Esophagus muscularis mucosa (tissue), 3 donors: ENCODE measurements around the gene KRT8.

Source experiments
- CTCF ChIP-seq, 3 experiments: fragments of 200-600 bp in 2 of 3; fragments of 450-650 bp in 1 of 3; sonication (generic) in 2 of 3; IDR thresholded peaks; one replicate each; pipeline ENCODE4 v1.5.1; 2017 to 2019; ENCODE audit warnings: antibody characterized with exemption in 3 of 3, mild to moderate bottlenecking in 2 of 3, moderate library complexity in 1 of 3
- POLR2A ChIP-seq: fragments of 450-650 bp; IDR thresholded peaks from one replicate; pipeline ENCODE4 v1.6.1; 2017; ENCODE audit warnings: antibody characterized with exemption, moderate library complexity, mild to moderate bottlenecking, low read depth

GRCh38 chr12:52903855-52904508, 894 bp downstream of the KRT8 start:
- TF ChIP-seq CTCF (IDR thresholded peaks at IDR 0.05) (no peak), POLR2A (no peak)
